ENCODE results near the gene SELENOH. TPM values are rescaled to one million over a fixed set of nuclear protein-coding genes. Genes with fewer than 3 reads are reported as not detected.
A peak's percentile ranks its signal among the peaks of the same experiment; 100 is the strongest.

SELENOH gene
- total RNA-seq, 1 donor from 2014 or later = 210 TPM

- peaks cover 49% of the 10 kb centered on the region for H3K4me1 Mint-ChIP-seq (ENCODE audit: unreplicated experiment)
- peaks cover 26% of the 10 kb centered on the region for H3K36me3 Mint-ChIP-seq (ENCODE audit: low read depth, unreplicated experiment)
- peaks cover 10% of the 10 kb centered on the region for H3K27me3 Mint-ChIP-seq (ENCODE audit: unreplicated experiment)
Measured at GRCh38 chr11:57764021-57764420, 22.7 kb downstream of the SELENOH start.

GRCh38 chr11:57764566-57764965 is 23.3 kb downstream of the SELENOH start:
- H3K36me3 Mint-ChIP-seq (ENCODE audit: low read depth, unreplicated experiment) = peaks cover 30% of the 10 kb centered on the region
- H3K27me3 Mint-ChIP-seq (ENCODE audit: unreplicated experiment) = peaks cover 13% of the 10 kb centered on the region
- DNase-seq (ENCODE audit: low spot score) = no peak
- TF ChIP-seq, protein P1, sequence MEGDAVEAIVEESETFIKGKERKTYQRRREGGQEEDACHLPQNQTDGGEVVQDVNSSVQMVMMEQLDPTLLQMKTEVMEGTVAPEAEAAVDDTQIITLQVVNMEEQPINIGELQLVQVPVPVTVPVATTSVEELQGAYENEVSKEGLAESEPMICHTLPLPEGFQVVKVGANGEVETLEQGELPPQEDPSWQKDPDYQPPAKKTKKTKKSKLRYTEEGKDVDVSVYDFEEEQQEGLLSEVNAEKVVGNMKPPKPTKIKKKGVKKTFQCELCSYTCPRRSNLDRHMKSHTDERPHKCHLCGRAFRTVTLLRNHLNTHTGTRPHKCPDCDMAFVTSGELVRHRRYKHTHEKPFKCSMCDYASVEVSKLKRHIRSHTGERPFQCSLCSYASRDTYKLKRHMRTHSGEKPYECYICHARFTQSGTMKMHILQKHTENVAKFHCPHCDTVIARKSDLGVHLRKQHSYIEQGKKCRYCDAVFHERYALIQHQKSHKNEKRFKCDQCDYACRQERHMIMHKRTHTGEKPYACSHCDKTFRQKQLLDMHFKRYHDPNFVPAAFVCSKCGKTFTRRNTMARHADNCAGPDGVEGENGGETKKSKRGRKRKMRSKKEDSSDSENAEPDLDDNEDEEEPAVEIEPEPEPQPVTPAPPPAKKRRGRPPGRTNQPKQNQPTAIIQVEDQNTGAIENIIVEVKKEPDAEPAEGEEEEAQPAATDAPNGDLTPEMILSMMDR (IDR thresholded peaks at IDR 0.05; ENCODE audit: unreplicated experiment) = no peak
- H3K4me1 Mint-ChIP-seq (ENCODE audit: unreplicated experiment) = peaks cover 53% of the 10 kb centered on the region
- peak overlapping the region; percentile 96 for H3K27ac Mint-ChIP-seq (ENCODE audit: unreplicated experiment)
- H3K4me3 Mint-ChIP-seq (ENCODE audit: unreplicated experiment) = peak overlapping the region; percentile 100
- H3K9me3 Mint-ChIP-seq (ENCODE audit: unreplicated experiment) = no peaks in the 10 kb centered on the region

More at GRCh38 chr11:57764021-57764420, 22.7 kb downstream of the SELENOH start:
- no peak for DNase-seq (ENCODE audit: low spot score)
- Mint-ChIP-seq H3K4me3 (ENCODE audit: unreplicated experiment) (peak overlapping the region; percentile 100), H3K9me3 (ENCODE audit: unreplicated experiment) (no peaks in the 10 kb centered on the region), H3K27ac (ENCODE audit: unreplicated experiment) (peak overlapping the region; percentile 96)
- TF ChIP-seq, protein P1 (IDR thresholded peaks at IDR 0.05; ENCODE audit: unreplicated experiment) = no peak

GRCh38 chr11:57764972-57765371 is 23.7 kb downstream of the SELENOH start:
- peak overlapping the region; percentile 96 for H3K27ac Mint-ChIP-seq (ENCODE audit: unreplicated experiment)
- peaks cover 33% of the 10 kb centered on the region for H3K36me3 Mint-ChIP-seq (ENCODE audit: low read depth, unreplicated experiment)
- TF ChIP-seq, protein P1 (IDR thresholded peaks at IDR 0.05; ENCODE audit: unreplicated experiment) = no peak
- H3K9me3 Mint-ChIP-seq (ENCODE audit: unreplicated experiment) = no peaks in the 10 kb centered on the region
- DNase-seq (ENCODE audit: low spot score) = no peak
- peak overlapping the region; percentile 100 for H3K4me3 Mint-ChIP-seq (ENCODE audit: unreplicated experiment)
- peaks cover 15% of the 10 kb centered on the region for H3K27me3 Mint-ChIP-seq (ENCODE audit: unreplicated experiment)
- peaks cover 57% of the 10 kb centered on the region for H3K4me1 Mint-ChIP-seq (ENCODE audit: unreplicated experiment)

DNA sequence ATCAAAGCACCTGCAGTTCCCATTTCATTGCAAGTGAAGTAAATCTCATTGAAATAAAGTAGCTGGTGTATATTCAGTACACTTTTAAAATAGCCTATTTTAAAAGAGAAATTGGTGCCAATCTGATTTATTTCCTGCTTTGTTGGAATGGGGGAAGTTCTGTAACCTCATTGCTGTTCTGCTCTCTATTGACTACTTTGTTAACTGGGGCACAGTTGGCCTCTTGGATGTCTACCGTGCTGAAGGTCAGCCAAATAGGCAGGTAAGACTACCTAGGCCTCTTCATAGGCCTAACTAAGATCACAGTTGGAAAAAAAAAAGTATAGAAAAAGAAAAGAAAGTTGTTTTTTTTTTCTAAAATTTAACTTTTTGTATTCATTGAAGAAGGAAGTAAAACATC is 29.5 kb downstream of the SELENOH start:
- H3K27ac Mint-ChIP-seq (ENCODE audit: unreplicated experiment) = no peak overlapping the region
- DNase-seq (ENCODE audit: low spot score) = no peak
- H3K9me3 Mint-ChIP-seq (ENCODE audit: unreplicated experiment) = no peaks in the 10 kb centered on the region
- H3K4me1 Mint-ChIP-seq (ENCODE audit: unreplicated experiment) = peaks cover 65% of the 10 kb centered on the region
- H3K4me3 Mint-ChIP-seq (ENCODE audit: unreplicated experiment) = no peak overlapping the region
- TF ChIP-seq, protein P1 (IDR thresholded peaks at IDR 0.05; ENCODE audit: unreplicated experiment) = no peak
- peaks cover 19% of the 10 kb centered on the region for H3K27me3 Mint-ChIP-seq (ENCODE audit: unreplicated experiment)
- peaks cover 33% of the 10 kb centered on the region for H3K36me3 Mint-ChIP-seq (ENCODE audit: low read depth, unreplicated experiment)

GRCh38 chr11:57771365-57771764 is 30.1 kb downstream of the SELENOH start:
- Mint-ChIP-seq H3K27ac (ENCODE audit: unreplicated experiment) (peak overlapping the region; percentile 9), H3K9me3 (ENCODE audit: unreplicated experiment) (no peaks in the 10 kb centered on the region), H3K36me3 (ENCODE audit: low read depth, unreplicated experiment) (peaks cover 38% of the 10 kb centered on the region), H3K27me3 (ENCODE audit: unreplicated experiment) (peaks cover 21% of the 10 kb centered on the region), H3K4me3 (ENCODE audit: unreplicated experiment) (no peak overlapping the region), H3K4me1 (ENCODE audit: unreplicated experiment) (peaks cover 67% of the 10 kb centered on the region)
- DNase-seq (ENCODE audit: low spot score) = no peak
- TF ChIP-seq, protein P1 (IDR thresholded peaks at IDR 0.05; ENCODE audit: unreplicated experiment) = no peak
